AG04450 (cell line): ENCODE data around the gene PCIF1. TPM values are rescaled to one million over a fixed set of nuclear protein-coding genes. Genes with fewer than 3 reads are reported as not detected.

Source experiments
- CTCF ChIA-PET: fragments of 300-600, 350-600 bp; formaldehyde crosslinking; extraction: SDS; loops from one replicate; lab custom pipeline; 2022; ENCODE audit warnings: antibody characterized with exemption, inconsistent platforms; lab: Charles Lee
- POLR2A ChIA-PET: fragments of 350-600 bp; formaldehyde crosslinking; extraction: SDS; loops from one replicate; lab custom pipeline; 2021; ENCODE audit warnings: antibody characterized with exemption, inconsistent platforms; lab: Yijun Ruan, JAX
- DNase-seq: peaks from one replicate; pipeline ENCODE4 v3.0.0-alpha.2; 2011; ENCODE audit warnings: low read depth, low spot score
- H3K27ac ChIP-seq: one replicate; pipeline ENCODE4 v1.5.1; 2012; ENCODE audit warnings: low read depth, low read length, control low read depth
- H3K27me3 ChIP-seq: one replicate; pipeline ENCODE4 v1.6.0; 2012; ENCODE audit warnings: low read length; ENCODE audit not compliant: control insufficient read depth, insufficient read depth
- H3K4me3 ChIP-seq: 2 replicates; pipeline ENCODE4 v1.5.1; 2011; ENCODE audit warnings: mild to moderate bottlenecking, low read depth, low read length, control low read depth
- H3K9me3 ChIP-seq: 2 replicates; pipeline ENCODE4 v1.5.1; 2012; ENCODE audit warnings: low read length; ENCODE audit not compliant: control insufficient read depth, insufficient read depth
- CTCF ChIP-seq: IDR thresholded peaks from 2 replicates; pipeline ENCODE4 v1.5.1; 2011; ENCODE audit warnings: low read depth, low read length, control low read depth, inconsistent platforms
- polyA plus RNA-seq: library from polyadenylated mRNA; depleted of rRNA; stranded (reverse); fragments of >200 nt; gene quantifications from 2 replicates; pipeline ENCODE4 v1.2.3, GENCODE V29; 2011

Gene PCIF1
- polyA plus RNA-seq, 1 experiment = 11.5 TPM

GRCh38 chr20:45912344-45912682 is 22.2 kb upstream of the PCIF1 start:
- DNase-seq = no peak
- H3K9me3 ChIP-seq = no peaks in the 10 kb centered on the region; the same call in 1 of the 2 replicates
- no peaks in the 10 kb centered on the region for H3K27me3 ChIP-seq
- ChIA-PET CTCF (no interaction called here), POLR2A (interaction anchor here (0.9 to 3.6 kb wide), 5 partner anchors 8 to 23 kb away, joined by 4 to 57 read pairs (median 15); partner anchors contain the start of genes CTSA, NEURL2 and PCIF1)
- H3K4me3 ChIP-seq = peak overlapping the region; percentile 69
- H3K27ac ChIP-seq = peak overlapping the region; percentile 75
- TF ChIP-seq CTCF = no peak

- no peaks in the 10 kb centered on the region for H3K27me3 ChIP-seq
- ChIA-PET CTCF (no interaction called here), POLR2A (no interaction called here)
- no peak for TF ChIP-seq CTCF
- no peak overlapping the region for H3K27ac ChIP-seq
- no peak for DNase-seq
- no peaks in the 10 kb centered on the region; the same call in 1 of the 2 replicates for H3K9me3 ChIP-seq
- H3K4me3 ChIP-seq = no peak overlapping the region
These were observed 21.4 kb upstream of the PCIF1 start for GRCh38 chr20:45913116-45913515.

GRCh38 chr20:45917790-45918141 is 16.7 kb upstream of the PCIF1 start:
- H3K9me3 ChIP-seq = no peaks in the 10 kb centered on the region
- peak overlapping the region; percentile 76 for H3K27ac ChIP-seq
- TF ChIP-seq CTCF = no peak
- H3K4me3 ChIP-seq = no peak overlapping the region
- CTCF ChIA-PET = interaction anchor here (2.7 kb wide), 1 partner anchor 52 kb away, joined by 12 read pairs; no protein-coding TSS in a partner anchor
- no peaks in the 10 kb centered on the region for H3K27me3 ChIP-seq
- no peak for DNase-seq
- POLR2A ChIA-PET = interaction anchor here (1.1 to 3.5 kb wide), 3 partner anchors 12 to 54 kb away, joined by 3 to 36 read pairs (median 5); partner anchors contain the start of genes PCIF1 and ZNF335

- no peak overlapping the region for H3K4me3 ChIP-seq
- ChIA-PET CTCF (interaction anchor here (2.7 kb wide), 1 partner anchor 51 kb away, joined by 12 read pairs; no protein-coding TSS in a partner anchor), POLR2A (interaction anchor here (1.1 to 3.5 kb wide), 3 partner anchors 13 to 53 kb away, joined by 3 to 36 read pairs (median 5); partner anchors contain the start of genes PCIF1 and ZNF335)
- no peaks in the 10 kb centered on the region for H3K9me3 ChIP-seq
- no peak for TF ChIP-seq CTCF
- no peaks in the 10 kb centered on the region for H3K27me3 ChIP-seq
- H3K27ac ChIP-seq = peak overlapping the region; percentile 76
- DNase-seq = no peak
These were observed 16.2 kb upstream of the PCIF1 start for GRCh38 chr20:45918182-45918737.

- Histone ChIP-seq H3K27ac (peak overlapping the region; percentile 76), H3K9me3 (no peaks in the 10 kb centered on the region), H3K27me3 (no peaks in the 10 kb centered on the region), H3K4me3 (no peak overlapping the region)
- DNase-seq = no peak
- CTCF ChIA-PET = interaction anchor here (2.7 kb wide), 1 partner anchor 51 kb away, joined by 12 read pairs; no protein-coding TSS in a partner anchor
- TF ChIP-seq CTCF = no peak
- POLR2A ChIA-PET = interaction anchor here (0.6 to 3.5 kb wide), 9 partner anchors 8 to 52 kb away, joined by 3 to 36 read pairs (median 6); partner anchors contain the start of genes PCIF1 and ZNF335
These were observed 15.5 kb upstream of the PCIF1 start for GRCh38 chr20:45918779-45919537.
